ENCODE measurements around the gene ALCAM. TPM values are rescaled to one million over a fixed set of nuclear protein-coding genes. Genes with fewer than 3 reads are reported as not detected.

The ALCAM gene
- total RNA-seq, 1 donor from 2014 or later, result 54.4 TPM

DNA sequence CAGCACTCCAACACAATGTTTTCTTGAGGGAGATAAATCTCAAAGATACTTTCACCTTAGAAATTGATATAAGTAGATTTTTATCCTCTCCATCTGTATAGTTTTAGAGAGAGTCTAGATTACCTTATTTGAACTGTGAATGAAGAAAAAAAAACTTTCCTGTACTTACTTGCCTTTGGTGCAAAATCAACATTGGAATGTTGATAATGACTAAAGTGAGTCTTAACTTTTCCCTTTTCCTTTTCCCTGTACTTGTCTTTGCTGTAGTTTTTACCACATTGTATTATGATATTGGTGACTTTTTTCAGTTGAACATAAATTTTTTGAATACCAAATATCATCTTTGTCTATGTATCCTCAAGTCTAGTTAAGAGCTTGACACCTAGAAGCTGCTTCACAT, 6.7 kb downstream of the ALCAM start:
- H3K4me1 Mint-ChIP-seq, result peaks cover 12% of the 10 kb centered on the region
- DNase-seq (ENCODE audit: low spot score), result no peak
- H3K27me3 ChIP-seq, result no peaks in the 10 kb centered on the region
- no peaks in the 10 kb centered on the region for H3K36me3 Mint-ChIP-seq
- H4K20me1 ChIP-seq (ENCODE audit: low read depth), result no peaks in the 10 kb centered on the region
- H2AFZ ChIP-seq (replicated peaks), result no peak overlapping the region
- H3K4me3 Mint-ChIP-seq, result no peak overlapping the region
- no peak overlapping the region for H3K4me2 ChIP-seq
- H3K9me3 ChIP-seq (ENCODE audit: low read depth), result no peaks in the 10 kb centered on the region
- no peak overlapping the region for H3K27ac ChIP-seq
- H3K9me3 Mint-ChIP-seq, result no peaks in the 10 kb centered on the region
- no peak overlapping the region for H3K9ac ChIP-seq
- H3K27me3 Mint-ChIP-seq (ENCODE audit: insufficient read depth, low read depth), result peaks cover 5% of the 10 kb centered on the region
- H3K4me1 ChIP-seq, result peaks cover 9% of the 10 kb centered on the region
- no peak overlapping the region for H3K27ac Mint-ChIP-seq
- no peaks in the 10 kb centered on the region for H3K36me3 ChIP-seq
- H3K4me3 ChIP-seq, result no peak overlapping the region
- TF ChIP-seq EZH2 (IDR thresholded peaks at IDR 0.05), result no peak
- TF ChIP-seq, protein P1, sequence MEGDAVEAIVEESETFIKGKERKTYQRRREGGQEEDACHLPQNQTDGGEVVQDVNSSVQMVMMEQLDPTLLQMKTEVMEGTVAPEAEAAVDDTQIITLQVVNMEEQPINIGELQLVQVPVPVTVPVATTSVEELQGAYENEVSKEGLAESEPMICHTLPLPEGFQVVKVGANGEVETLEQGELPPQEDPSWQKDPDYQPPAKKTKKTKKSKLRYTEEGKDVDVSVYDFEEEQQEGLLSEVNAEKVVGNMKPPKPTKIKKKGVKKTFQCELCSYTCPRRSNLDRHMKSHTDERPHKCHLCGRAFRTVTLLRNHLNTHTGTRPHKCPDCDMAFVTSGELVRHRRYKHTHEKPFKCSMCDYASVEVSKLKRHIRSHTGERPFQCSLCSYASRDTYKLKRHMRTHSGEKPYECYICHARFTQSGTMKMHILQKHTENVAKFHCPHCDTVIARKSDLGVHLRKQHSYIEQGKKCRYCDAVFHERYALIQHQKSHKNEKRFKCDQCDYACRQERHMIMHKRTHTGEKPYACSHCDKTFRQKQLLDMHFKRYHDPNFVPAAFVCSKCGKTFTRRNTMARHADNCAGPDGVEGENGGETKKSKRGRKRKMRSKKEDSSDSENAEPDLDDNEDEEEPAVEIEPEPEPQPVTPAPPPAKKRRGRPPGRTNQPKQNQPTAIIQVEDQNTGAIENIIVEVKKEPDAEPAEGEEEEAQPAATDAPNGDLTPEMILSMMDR (IDR thresholded peaks at IDR 0.05), result no peak
- no peak for TF ChIP-seq EZH2phosphoT487 (IDR thresholded peaks at IDR 0.05)
- H3F3A ChIP-seq (ENCODE audit: low read depth), result peaks cover 16% of the 10 kb centered on the region
- peaks cover 80% of the 10 kb centered on the region for H3K79me2 ChIP-seq (ENCODE audit: low read depth)

DNA sequence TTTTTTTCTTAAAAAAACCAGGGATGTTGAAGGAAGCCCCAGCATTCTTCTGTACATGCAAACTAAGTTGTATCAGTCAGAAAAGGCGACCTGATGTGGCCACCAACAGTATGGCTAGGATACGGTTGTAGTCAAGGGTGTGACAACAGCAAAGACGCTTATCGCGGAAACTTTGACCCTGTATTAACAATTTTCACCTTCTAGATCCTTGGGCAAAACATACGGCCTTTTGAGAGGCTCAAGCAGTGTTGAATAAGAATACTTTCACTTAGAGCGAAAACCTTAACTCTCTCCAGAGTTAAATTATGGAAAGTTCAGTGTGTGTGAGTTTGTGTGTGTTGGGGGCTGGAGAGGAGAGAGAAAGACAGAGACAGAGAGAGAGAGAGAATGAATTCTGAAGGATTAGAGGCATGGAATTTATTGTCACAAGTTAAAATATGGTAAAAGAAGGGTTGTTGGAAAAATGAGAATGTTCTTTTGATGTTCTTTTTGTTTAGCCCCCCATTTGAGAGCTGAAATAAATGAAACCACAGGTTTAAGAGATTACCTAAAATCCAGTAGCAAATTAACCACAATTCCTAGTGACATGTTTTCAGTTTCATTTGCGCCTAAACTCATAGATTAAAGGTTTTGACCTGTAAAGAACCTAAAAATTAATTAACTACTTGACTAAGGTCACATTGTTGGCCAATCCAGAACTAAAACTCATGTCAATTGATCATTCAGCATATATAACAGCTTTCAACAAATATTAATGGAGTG, 9.2 kb downstream of the ALCAM start:
- no peaks in the 10 kb centered on the region for H4K20me1 ChIP-seq (ENCODE audit: low read depth)
- no peak overlapping the region for H3K4me2 ChIP-seq
- TF ChIP-seq EZH2phosphoT487 (IDR thresholded peaks at IDR 0.05), result no peak
- no peak for TF ChIP-seq EZH2 (IDR thresholded peaks at IDR 0.05)
- TF ChIP-seq, protein P1 (IDR thresholded peaks at IDR 0.05), result no peak
- Mint-ChIP-seq H3K9me3 (no peaks in the 10 kb centered on the region), H3K4me1 (no peaks in the 10 kb centered on the region), H3K27ac (no peak overlapping the region), H3K4me3 (no peak overlapping the region), H3K36me3 (no peaks in the 10 kb centered on the region), H3K27me3 (ENCODE audit: insufficient read depth, low read depth) (no peaks in the 10 kb centered on the region)
- no peak overlapping the region for H3K9ac ChIP-seq
- no peak overlapping the region for H3K27ac ChIP-seq
- no peaks in the 10 kb centered on the region for H3K36me3 ChIP-seq
- H3K27me3 ChIP-seq, result no peaks in the 10 kb centered on the region
- no peaks in the 10 kb centered on the region for H3K9me3 ChIP-seq (ENCODE audit: low read depth)
- DNase-seq (ENCODE audit: low spot score), result no peak
- peaks cover 76% of the 10 kb centered on the region for H3K79me2 ChIP-seq (ENCODE audit: low read depth)
- H3K4me3 ChIP-seq, result no peak overlapping the region
- H3F3A ChIP-seq (ENCODE audit: low read depth), result no peaks in the 10 kb centered on the region
- no peaks in the 10 kb centered on the region for H3K4me1 ChIP-seq
- no peak overlapping the region for H2AFZ ChIP-seq (replicated peaks)

DNA sequence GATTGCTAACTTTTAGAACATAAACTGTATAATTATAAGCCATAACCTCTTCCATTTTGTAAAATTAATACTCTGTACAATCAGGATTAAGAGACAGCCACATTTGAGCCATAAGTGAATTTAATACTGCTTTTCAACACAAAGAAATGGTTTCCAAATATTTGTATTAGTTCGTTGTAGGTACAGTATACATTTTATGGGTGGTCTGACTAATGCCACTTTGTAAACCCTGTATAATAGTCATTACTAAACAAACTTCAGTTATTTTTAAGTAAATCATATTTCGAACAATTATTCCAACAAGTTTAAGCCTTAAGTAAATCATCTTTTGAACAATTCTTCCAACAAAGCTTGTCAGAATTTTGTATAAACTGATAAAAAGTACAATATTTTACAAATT, 11.0 kb downstream of the ALCAM start:
- Histone ChIP-seq H3K4me1 (no peaks in the 10 kb centered on the region), H3K36me3 (no peaks in the 10 kb centered on the region), H3K9ac (no peak overlapping the region), H3K4me3 (no peak overlapping the region), H3K79me2 (ENCODE audit: low read depth) (peaks cover 58% of the 10 kb centered on the region), H4K20me1 (ENCODE audit: low read depth) (no peaks in the 10 kb centered on the region), H3K27me3 (no peaks in the 10 kb centered on the region), H3K4me2 (no peak overlapping the region), H2AFZ (replicated peaks) (no peak overlapping the region), H3K9me3 (ENCODE audit: low read depth) (no peaks in the 10 kb centered on the region), H3K27ac (no peak overlapping the region), H3F3A (ENCODE audit: low read depth) (no peaks in the 10 kb centered on the region)
- no peak overlapping the region for H3K27ac Mint-ChIP-seq
- TF ChIP-seq, protein P1 (IDR thresholded peaks at IDR 0.05), result no peak
- no peak for TF ChIP-seq EZH2phosphoT487 (IDR thresholded peaks at IDR 0.05)
- no peak for TF ChIP-seq EZH2 (IDR thresholded peaks at IDR 0.05)
- no peaks in the 10 kb centered on the region for H3K27me3 Mint-ChIP-seq (ENCODE audit: insufficient read depth, low read depth)
- no peaks in the 10 kb centered on the region for H3K36me3 Mint-ChIP-seq
- H3K4me1 Mint-ChIP-seq, result no peaks in the 10 kb centered on the region
- no peak overlapping the region for H3K4me3 Mint-ChIP-seq
- H3K9me3 Mint-ChIP-seq, result no peaks in the 10 kb centered on the region
- no peak for DNase-seq (ENCODE audit: low spot score)
